ENCODE data around the gene ST6GAL2.

ST6GAL2 gene

DNA sequence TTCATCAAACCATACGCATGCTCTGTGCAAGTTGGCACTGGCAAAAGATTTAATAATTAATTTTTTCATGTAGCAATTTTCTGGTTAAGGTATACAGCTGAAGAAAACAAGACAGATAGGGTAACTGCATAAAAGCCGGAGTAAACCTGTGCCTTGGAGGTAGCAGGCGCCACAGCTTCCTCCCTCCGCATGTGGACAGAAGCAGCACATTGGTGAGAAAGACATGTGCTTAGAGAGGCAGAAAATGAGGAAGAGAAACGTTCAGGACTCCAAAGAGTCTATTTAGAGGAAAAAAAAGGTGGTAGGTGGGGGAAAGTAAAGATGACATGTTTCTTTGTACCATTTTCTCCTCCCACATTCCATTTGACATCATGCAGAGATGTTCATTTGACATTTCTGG, 9.3 kb downstream of the ST6GAL2 start:
- Mint-ChIP-seq H3K36me3 (no peaks in the 10 kb centered on the region), H3K9me3 (ENCODE audit: low read depth) (no peaks in the 10 kb centered on the region), H3K4me1 (ENCODE audit: low read depth) (no peaks in the 10 kb centered on the region), H3K4me3 (no peak overlapping the region), H3K27me3 (peaks cover 5% of the 10 kb centered on the region), H3K27ac (no peak overlapping the region)

DNA sequence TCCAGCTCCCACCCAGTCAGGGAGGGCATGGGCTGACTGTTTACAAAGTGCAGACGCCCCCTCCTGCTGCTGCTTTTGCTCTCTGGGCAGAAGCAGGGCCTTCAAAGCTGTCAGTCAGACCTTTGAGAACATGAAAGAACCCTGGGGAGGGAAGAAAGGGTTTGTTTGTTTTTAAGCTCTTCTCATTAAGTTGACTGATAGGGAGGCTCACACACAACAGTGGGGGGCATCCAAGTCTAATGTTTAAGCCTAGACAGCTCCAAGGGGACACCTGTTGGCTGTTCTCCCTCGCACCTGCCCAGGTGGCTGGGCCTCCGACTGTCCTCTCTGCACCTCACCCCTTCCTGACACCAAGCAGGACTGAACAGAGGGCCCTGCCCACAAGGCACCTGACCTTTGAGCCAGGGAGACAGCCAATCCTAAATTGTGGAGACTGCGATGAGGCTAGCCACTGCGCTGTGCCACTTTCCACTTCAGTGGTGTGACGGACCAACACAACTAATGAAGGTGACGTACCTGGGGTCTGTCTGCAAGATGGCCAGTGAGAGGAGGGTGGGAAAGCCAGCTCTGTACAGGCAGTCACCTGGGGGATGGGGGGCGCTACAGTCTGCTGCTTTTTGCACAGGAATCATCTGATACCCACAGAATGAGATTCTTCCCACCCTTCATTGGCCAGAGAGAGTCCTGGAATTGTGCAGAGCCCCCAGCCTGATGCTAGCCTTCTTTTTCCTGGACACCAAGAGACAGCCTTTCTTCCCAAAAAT, 16.3 kb downstream of the ST6GAL2 start:
- no peaks in the 10 kb centered on the region for H3K9me3 Mint-ChIP-seq (ENCODE audit: low read depth)
- H3K36me3 Mint-ChIP-seq: no peaks in the 10 kb centered on the region
- H3K27ac Mint-ChIP-seq: no peak overlapping the region
- no peak overlapping the region for H3K4me3 Mint-ChIP-seq
- H3K4me1 Mint-ChIP-seq (ENCODE audit: low read depth): no peaks in the 10 kb centered on the region
- H3K27me3 Mint-ChIP-seq: peaks cover 5% of the 10 kb centered on the region

GRCh38 chr2:106868275-106868674, 17.7 kb downstream of the ST6GAL2 start:
- H3K27ac Mint-ChIP-seq: no peak overlapping the region
- H3K36me3 Mint-ChIP-seq: no peaks in the 10 kb centered on the region
- H3K27me3 Mint-ChIP-seq: peaks cover 3% of the 10 kb centered on the region
- H3K4me3 Mint-ChIP-seq: no peak overlapping the region
- H3K4me1 Mint-ChIP-seq (ENCODE audit: low read depth): no peaks in the 10 kb centered on the region
- H3K9me3 Mint-ChIP-seq (ENCODE audit: low read depth): no peaks in the 10 kb centered on the region

GRCh38 chr2:106867196-106867953, 18.6 kb downstream of the ST6GAL2 start:
- H3K4me3 Mint-ChIP-seq: no peak overlapping the region
- no peaks in the 10 kb centered on the region for H3K9me3 Mint-ChIP-seq (ENCODE audit: low read depth)
- H3K4me1 Mint-ChIP-seq (ENCODE audit: low read depth): no peaks in the 10 kb centered on the region
- H3K36me3 Mint-ChIP-seq: no peaks in the 10 kb centered on the region
- H3K27me3 Mint-ChIP-seq: peaks cover 3% of the 10 kb centered on the region
- H3K27ac Mint-ChIP-seq: no peak overlapping the region

- H3K9me3 Mint-ChIP-seq (ENCODE audit: low read depth): no peaks in the 10 kb centered on the region
- H3K27me3 Mint-ChIP-seq: peaks cover 5% of the 10 kb centered on the region
- no peaks in the 10 kb centered on the region for H3K36me3 Mint-ChIP-seq
- H3K27ac Mint-ChIP-seq: no peak overlapping the region
- no peak overlapping the region for H3K4me3 Mint-ChIP-seq
- H3K4me1 Mint-ChIP-seq (ENCODE audit: low read depth): no peaks in the 10 kb centered on the region
These were observed 19.3 kb downstream of the ST6GAL2 start for GRCh38 chr2:106866641-106867040.

- peaks cover 8% of the 10 kb centered on the region for H3K27me3 Mint-ChIP-seq
- H3K9me3 Mint-ChIP-seq (ENCODE audit: low read depth): no peaks in the 10 kb centered on the region
- H3K36me3 Mint-ChIP-seq: no peaks in the 10 kb centered on the region
- H3K4me3 Mint-ChIP-seq: no peak overlapping the region
- H3K4me1 Mint-ChIP-seq (ENCODE audit: low read depth): no peaks in the 10 kb centered on the region
- no peak overlapping the region for H3K27ac Mint-ChIP-seq
These were observed 21.9 kb downstream of the ST6GAL2 start for GRCh38 chr2:106864051-106864450.

GRCh38 chr2:106863387-106863786, 22.6 kb downstream of the ST6GAL2 start:
- Mint-ChIP-seq H3K9me3 (ENCODE audit: low read depth) (no peaks in the 10 kb centered on the region), H3K4me3 (no peak overlapping the region)

GRCh38 chr2:106859498-106859897, 26.5 kb downstream of the ST6GAL2 start:
- no peaks in the 10 kb centered on the region for H3K4me1 Mint-ChIP-seq (ENCODE audit: low read depth)
- H3K9me3 Mint-ChIP-seq (ENCODE audit: low read depth): no peaks in the 10 kb centered on the region
- H3K36me3 Mint-ChIP-seq: no peaks in the 10 kb centered on the region
- no peak overlapping the region for H3K4me3 Mint-ChIP-seq
- peaks cover 5% of the 10 kb centered on the region for H3K27me3 Mint-ChIP-seq
- no peak overlapping the region for H3K27ac Mint-ChIP-seq

More at GRCh38 chr2:106863387-106863786, 22.6 kb downstream of the ST6GAL2 start:
- H3K27me3 Mint-ChIP-seq: peaks cover 5% of the 10 kb centered on the region
- H3K27ac Mint-ChIP-seq: no peak overlapping the region
- no peaks in the 10 kb centered on the region for H3K36me3 Mint-ChIP-seq
- no peaks in the 10 kb centered on the region for H3K4me1 Mint-ChIP-seq (ENCODE audit: low read depth)

- Mint-ChIP-seq H3K4me1 (ENCODE audit: low read depth) (no peaks in the 10 kb centered on the region), H3K27me3 (peaks cover 5% of the 10 kb centered on the region), H3K27ac (no peak overlapping the region), H3K36me3 (no peaks in the 10 kb centered on the region), H3K9me3 (ENCODE audit: low read depth) (no peaks in the 10 kb centered on the region), H3K4me3 (no peak overlapping the region)
These were observed 27.2 kb downstream of the ST6GAL2 start for GRCh38 chr2:106858810-106859209.

DNA sequence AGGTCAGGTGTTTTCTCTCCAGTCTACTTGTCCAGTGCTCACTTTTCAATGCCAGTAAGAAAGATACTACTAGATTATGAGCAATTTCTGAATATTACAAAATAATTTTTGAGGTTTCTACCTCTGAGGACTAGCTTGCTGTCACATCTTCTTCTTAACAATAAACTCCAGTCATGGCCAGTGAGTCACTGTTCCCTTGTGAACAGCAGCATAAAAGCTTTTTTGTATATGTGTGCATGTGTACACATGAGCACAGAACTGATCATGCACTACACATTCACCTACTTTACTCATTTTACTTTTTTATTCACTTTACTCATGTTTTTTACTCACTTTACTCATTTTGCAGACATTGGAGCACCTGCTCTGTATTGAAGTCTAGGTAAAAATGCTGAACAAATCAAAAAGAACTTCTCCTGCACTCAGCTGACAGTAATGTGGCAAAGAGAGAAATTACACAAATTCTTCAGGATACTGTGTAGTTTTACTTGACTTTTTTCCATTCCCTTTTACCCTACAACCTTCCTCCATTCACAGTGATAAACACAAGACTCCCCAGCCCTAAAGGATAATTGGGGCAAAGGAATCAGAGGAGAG, 28.0 kb downstream of the ST6GAL2 start:
- Mint-ChIP-seq H3K36me3 (no peaks in the 10 kb centered on the region), H3K4me3 (no peak overlapping the region), H3K27ac (no peak overlapping the region), H3K4me1 (ENCODE audit: low read depth) (no peaks in the 10 kb centered on the region), H3K9me3 (ENCODE audit: low read depth) (no peaks in the 10 kb centered on the region), H3K27me3 (peaks cover 5% of the 10 kb centered on the region)

GRCh38 chr2:106853631-106854030, 32.3 kb downstream of the ST6GAL2 start:
- no peaks in the 10 kb centered on the region for H3K9me3 Mint-ChIP-seq (ENCODE audit: low read depth)
- H3K27me3 Mint-ChIP-seq: no peaks in the 10 kb centered on the region
- H3K4me3 Mint-ChIP-seq: no peak overlapping the region
- H3K4me1 Mint-ChIP-seq (ENCODE audit: low read depth): no peaks in the 10 kb centered on the region
- no peak overlapping the region for H3K27ac Mint-ChIP-seq
- no peaks in the 10 kb centered on the region for H3K36me3 Mint-ChIP-seq

- H3K36me3 Mint-ChIP-seq: no peaks in the 10 kb centered on the region
- H3K27ac Mint-ChIP-seq: no peak overlapping the region
- no peaks in the 10 kb centered on the region for H3K4me1 Mint-ChIP-seq (ENCODE audit: low read depth)
- no peak overlapping the region for H3K4me3 Mint-ChIP-seq
- no peaks in the 10 kb centered on the region for H3K9me3 Mint-ChIP-seq (ENCODE audit: low read depth)
- no peaks in the 10 kb centered on the region for H3K27me3 Mint-ChIP-seq
These were observed 34.0 kb downstream of the ST6GAL2 start for GRCh38 chr2:106851881-106852501.

- no peaks in the 10 kb centered on the region for H3K27me3 Mint-ChIP-seq
- no peaks in the 10 kb centered on the region for H3K9me3 Mint-ChIP-seq (ENCODE audit: low read depth)
- no peak overlapping the region for H3K4me3 Mint-ChIP-seq
- H3K27ac Mint-ChIP-seq: no peak overlapping the region
- H3K36me3 Mint-ChIP-seq: no peaks in the 10 kb centered on the region
- no peaks in the 10 kb centered on the region for H3K4me1 Mint-ChIP-seq (ENCODE audit: low read depth)
These were observed 34.7 kb downstream of the ST6GAL2 start for GRCh38 chr2:106851087-106851874.

DNA sequence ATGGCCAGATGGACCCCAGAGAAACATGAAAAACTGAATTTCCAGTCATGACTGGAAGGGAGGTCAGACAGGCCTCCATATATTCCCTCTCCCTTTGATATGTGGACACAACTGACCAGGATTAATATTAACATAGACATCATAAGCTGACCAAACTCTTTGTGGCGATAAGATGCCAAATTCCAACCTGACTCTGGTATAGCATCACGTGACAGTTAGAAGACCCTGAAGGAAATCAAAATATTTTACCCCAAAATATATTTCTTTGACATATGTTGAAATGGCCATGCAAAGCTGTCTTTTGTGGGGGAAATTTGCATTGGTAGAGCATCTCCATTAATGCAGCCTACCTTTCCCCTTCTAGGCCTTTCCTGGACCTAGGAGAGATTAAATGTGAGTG, 36.7 kb downstream of the ST6GAL2 start:
- Mint-ChIP-seq H3K9me3 (ENCODE audit: low read depth) (no peaks in the 10 kb centered on the region), H3K27me3 (no peaks in the 10 kb centered on the region), H3K27ac (no peak overlapping the region), H3K4me1 (ENCODE audit: low read depth) (no peaks in the 10 kb centered on the region), H3K36me3 (no peaks in the 10 kb centered on the region), H3K4me3 (no peak overlapping the region)

Data from activated naive CD8-positive, alpha-beta T cell (primary cell).